ENCODE data around the gene YARS1.

- TF ChIP-seq POLR2AphosphoS5 (IDR thresholded peaks at IDR 0.05) = no peak
- no peak for TF ChIP-seq CTCF (IDR thresholded peaks at IDR 0.05)
- no peak for TF ChIP-seq POLR2A (IDR thresholded peaks at IDR 0.05)
These were observed 73.6 kb downstream of the YARS1 start for GRCh38 chr1:32743380-32744070.
